GM18499 (cell line): ENCODE data around the gene TMEM150B.

Source experiments
- ATAC-seq: cut with Tn5 transposase; IDR thresholded peaks from one replicate; pipeline ENCODE4 v1.9.1; 2021; ENCODE audit warnings: moderate number of reproducible peaks; ENCODE audit not compliant: insufficient read depth, unreplicated experiment

TMEM150B gene

DNA sequence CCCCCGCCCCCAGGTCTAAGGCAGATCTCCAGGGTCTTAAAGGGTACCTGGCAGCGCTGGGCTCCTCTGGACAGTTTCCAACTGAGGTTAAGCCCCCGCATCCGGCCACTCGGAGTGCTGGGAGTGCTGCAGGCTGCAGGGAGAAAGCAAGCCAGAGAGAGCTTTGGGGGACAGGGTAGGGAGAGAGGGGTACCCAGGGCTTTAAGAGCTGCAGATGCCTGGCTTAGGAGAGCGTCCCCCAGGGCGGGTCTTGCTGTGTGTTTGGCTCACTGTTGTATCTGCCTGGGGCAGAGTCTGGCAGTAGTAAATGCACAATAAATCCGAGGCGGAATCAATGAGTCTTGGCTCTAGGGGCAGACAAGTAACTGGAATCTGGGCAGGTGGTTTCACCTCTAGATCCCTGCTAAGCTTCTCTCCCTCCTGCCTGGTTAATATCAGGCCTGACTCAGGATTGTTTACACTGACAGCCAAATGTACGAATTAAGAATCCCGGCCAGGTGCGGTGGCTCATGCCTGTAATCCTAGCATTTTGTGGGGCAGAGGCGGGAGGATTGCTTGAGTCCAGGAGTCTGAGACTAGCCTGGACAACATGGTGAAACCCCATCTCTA, 30.2 kb upstream of the TMEM150B start:
- no peak for ATAC-seq

DNA sequence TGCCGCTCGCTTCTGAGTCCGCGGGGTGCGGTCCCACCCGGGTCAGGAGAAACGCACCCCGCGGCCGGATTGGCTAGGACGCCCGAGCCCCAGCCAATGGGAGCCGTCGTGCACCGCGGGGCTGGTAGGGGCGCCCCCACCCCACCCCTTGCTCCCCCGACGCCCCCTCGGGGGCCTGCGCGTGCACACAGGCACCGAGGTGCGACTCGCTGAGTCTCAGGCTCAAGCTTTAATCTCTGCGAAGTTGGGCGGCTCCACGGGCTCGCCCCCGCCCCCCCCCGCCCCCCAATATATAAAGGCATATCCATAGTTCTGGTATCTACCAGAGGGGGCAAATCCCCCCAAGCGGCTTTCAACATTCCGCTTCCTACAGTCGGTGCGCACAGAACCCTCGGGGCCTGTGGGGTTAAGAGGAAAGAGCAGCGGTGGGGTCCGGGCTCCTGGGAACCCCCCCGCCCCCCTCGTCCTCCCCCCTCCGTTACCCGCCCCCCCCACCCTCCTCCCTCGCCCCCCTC, 29.6 kb upstream of the TMEM150B start, which contains the start of gene COX6B2:
Gene COX6B2, minus strand, starts transcription at position 22 of the 515 bp plus-strand sequence. CDS start 198 bp downstream, outside the sequence.
- no peak for ATAC-seq

- ATAC-seq = no peak
Measured at GRCh38 chr19:55353803-55354697, 28.9 kb upstream of the TMEM150B start.

- ATAC-seq = no peak
Measured at GRCh38 chr19:55353356-55353802, 28.2 kb upstream of the TMEM150B start.

- ATAC-seq = no peak
Measured at GRCh38 chr19:55352549-55353145, 27.5 kb upstream of the TMEM150B start.

GRCh38 chr19:55352040-55352439, 26.9 kb upstream of the TMEM150B start:
- no peak for ATAC-seq

GRCh38 chr19:55350620-55351315, 25.6 kb upstream of the TMEM150B start:
- ATAC-seq = no peak

- ATAC-seq = no peak
Measured at GRCh38 chr19:55348317-55349034, 23.3 kb upstream of the TMEM150B start.

- ATAC-seq = no peak
Measured at GRCh38 chr19:55347442-55348009, 22.4 kb upstream of the TMEM150B start.

DNA sequence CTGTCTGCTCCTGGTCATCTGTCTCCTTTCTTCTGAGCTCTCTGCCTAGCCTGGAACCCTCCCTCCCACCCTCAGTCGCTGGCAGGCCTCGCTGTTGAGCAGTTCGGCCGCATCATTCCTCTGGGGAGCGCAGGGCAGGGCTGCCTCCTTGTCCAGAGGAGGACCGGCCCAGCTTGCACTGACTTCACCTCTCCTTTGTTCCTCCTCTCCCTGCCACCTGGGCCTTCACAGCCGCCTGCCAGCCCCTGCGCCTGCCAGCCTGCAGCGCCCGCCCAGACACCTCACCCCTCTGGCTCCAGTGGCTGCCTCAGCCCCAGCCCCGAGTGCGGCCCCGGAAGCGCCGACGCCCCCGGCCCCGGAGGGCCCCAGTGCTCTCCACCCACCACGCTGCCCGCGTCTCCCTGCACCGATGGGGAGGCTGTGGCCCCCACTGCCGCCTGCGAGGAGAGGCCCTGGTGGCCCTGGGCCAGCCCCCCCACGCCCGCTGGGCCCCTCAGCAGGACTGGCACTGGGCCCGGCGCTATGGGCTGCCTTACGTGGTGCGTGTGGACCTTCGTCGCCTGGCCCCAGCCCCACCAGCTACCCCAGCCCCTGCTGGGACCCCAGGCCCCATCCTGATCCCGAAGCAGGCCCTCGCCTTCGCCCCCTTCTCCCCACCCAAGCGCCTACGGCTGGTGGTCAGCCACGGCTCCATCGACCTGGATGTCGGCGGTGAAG, 21.7 kb upstream of the TMEM150B start:
- no peak for ATAC-seq

- ATAC-seq = no peak
Measured at GRCh38 chr19:55345818-55346724, 20.9 kb upstream of the TMEM150B start.

- ATAC-seq = no peak
Measured at GRCh38 chr19:55345101-55345817, 20.1 kb upstream of the TMEM150B start.

DNA sequence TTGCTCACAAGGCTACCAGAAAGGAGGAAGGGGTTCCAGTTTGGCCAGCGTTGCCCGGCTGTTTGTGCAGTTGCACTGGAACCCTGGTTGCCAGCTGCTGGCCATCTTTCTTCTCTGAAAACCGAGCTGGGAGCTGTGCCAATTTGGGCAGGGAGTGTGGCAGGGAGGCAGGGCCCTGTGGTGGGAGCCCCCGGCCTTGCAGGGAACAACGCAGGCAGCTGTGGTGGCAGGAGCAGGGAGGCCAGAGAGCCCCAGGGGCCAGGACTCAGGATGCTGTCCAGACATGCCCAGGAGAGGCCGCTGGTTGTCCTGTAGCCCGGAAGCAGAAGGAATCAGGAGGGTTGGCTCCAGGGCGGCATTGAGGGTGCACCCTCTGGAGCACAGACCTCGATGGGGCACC, 19.3 kb upstream of the TMEM150B start:
- no peak for ATAC-seq

DNA sequence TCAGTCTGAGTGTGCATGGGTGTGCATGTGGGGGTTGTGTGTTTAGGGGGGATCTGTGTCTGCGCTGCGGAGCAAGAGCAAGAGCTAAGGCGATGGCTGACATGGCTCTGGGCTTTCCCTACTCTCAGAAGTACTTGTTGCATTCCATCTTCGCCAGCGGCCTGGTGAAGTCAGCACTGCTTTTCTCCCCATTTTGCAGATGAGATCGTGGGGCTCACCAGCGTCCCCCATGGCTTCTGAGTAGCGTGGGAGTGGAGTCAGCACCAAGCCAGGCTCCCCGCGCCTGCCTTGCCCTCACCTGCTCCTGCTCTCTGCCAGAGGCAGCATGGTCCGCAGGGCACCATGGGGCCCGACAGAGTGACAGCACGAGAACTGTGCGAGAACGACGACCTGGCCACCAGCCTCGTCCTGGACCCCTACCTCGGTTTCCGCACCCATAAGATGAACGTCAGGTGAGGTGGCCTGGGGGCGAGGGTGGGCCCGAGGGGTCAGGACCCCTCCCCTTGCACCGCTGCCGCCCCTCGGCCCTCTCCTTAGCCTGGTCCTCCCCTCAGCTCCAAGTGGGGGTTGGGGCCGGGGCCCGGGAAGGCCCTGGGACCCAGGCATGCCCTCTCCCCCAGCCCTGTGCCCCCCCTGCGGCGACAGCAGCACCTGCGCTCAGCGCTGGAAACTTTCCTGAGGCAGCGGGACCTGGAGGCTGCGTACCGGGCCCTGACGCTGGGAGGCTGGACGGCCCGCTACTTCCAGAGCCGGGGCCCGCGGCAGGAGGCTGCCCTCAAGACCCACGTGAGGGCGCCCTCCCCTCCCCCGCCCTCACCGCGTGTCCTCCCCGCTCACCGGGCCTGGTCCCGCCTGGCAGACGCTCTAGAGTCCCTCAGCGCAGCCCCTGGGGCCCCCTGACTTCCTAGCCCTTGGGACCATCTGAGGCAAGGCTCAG, 16.7 kb upstream of the TMEM150B start:
- no peak for ATAC-seq

GRCh38 chr19:55341171-55341588, 16.0 kb upstream of the TMEM150B start:
- ATAC-seq = no peak

DNA sequence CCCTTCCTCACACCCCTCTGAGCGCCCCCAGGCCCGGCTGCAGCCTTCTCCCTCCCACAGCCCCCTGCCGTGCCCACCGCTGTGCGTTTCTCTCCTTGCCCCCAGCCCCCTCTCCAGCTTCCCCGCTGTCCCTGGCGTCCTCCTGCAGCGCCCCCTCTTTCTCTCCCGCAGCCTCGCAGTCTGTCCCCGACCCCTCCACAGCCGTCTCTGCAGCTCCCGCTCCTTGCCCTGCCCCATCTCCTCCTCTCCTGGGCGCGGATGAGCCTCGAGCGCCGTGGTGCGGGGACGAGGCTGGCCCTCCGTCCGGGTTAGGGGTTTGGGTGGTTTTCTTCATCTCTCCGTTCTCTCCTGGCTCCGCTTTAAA, 15.6 kb upstream of the TMEM150B start:
- ATAC-seq = no peak
